ENCODE data around the gene ATP5F1D.

The ATP5F1D gene

DNA sequence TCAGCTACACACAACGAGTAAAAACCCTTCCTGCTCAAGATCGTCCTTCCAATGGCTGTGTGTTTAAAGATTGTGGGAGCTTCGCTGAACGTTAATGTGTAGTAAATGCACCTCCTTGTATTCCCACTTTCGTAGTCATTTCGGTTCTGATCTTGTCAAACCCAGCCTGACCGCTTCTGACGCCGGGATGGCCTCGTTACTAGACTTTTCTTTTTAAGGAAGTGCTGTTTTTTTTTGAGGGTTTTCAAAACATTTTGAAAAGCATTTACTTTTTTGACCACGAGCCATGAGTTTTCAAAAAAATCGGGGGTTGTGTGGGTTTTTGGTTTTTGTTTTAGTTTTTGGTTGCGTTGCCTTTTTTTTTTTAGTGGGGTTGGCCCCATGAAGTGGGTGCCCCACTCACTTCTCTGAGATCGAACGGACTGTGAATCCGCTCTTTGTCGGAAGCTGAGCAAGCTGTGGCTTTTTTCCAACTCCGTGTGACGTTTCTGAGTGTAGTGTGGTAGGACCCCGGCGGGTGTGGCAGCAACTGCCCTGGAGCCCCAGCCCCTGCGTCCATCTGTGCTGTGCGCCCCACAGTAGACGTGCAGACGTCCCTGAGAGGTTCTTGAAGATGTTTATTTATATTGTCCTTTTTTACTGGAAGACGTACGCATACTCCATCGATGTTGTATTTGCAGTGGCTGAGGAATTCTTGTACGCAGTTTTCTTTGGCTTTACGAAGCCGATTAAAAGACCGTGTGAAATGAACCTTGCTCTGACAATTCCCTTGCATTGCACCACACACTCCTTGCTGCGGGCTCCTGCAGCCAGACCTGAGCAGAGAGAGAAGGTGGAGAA, 31.1 kb downstream of the ATP5F1D start:
- TF ChIP-seq CTCF (IDR thresholded peaks at IDR 0.05; ENCODE audit: poor library complexity, severe bottlenecking): no peak
- ATAC-seq (ENCODE audit: low read depth) (no peak), DNase-seq (ENCODE audit: low spot score) (no peak)
- Histone ChIP-seq H3K36me3 (ENCODE audit: low read depth) (peaks cover 52% of the 10 kb centered on the region), H3K4me1 (ENCODE audit: insufficient read depth, poor library complexity, severe bottlenecking) (peaks cover 5% of the 10 kb centered on the region), H3K9me3 (ENCODE audit: severe bottlenecking) (no peaks in the 10 kb centered on the region), H3K4me3 (ENCODE audit: severe bottlenecking) (no peak overlapping the region), H3K27me3 (ENCODE audit: insufficient read depth, poor library complexity, severe bottlenecking) (no peaks in the 10 kb centered on the region), H3K27ac (ENCODE audit: poor library complexity, severe bottlenecking) (peak overlapping the region; percentile 97)

GRCh38 chr19:1273263-1274041, 31.9 kb downstream of the ATP5F1D start:
- no peak for ATAC-seq (ENCODE audit: low read depth)
- peak overlapping the region; percentile 86 for H3K27ac ChIP-seq (ENCODE audit: poor library complexity, severe bottlenecking)
- DNase-seq (ENCODE audit: low spot score): no peak
- peaks cover 52% of the 10 kb centered on the region for H3K36me3 ChIP-seq (ENCODE audit: low read depth)
- H3K27me3 ChIP-seq (ENCODE audit: insufficient read depth, poor library complexity, severe bottlenecking): no peaks in the 10 kb centered on the region
- no peak overlapping the region for H3K4me3 ChIP-seq (ENCODE audit: severe bottlenecking)
- H3K9me3 ChIP-seq (ENCODE audit: severe bottlenecking): no peaks in the 10 kb centered on the region
- peaks cover 4% of the 10 kb centered on the region for H3K4me1 ChIP-seq (ENCODE audit: insufficient read depth, poor library complexity, severe bottlenecking)
- TF ChIP-seq CTCF (IDR thresholded peaks at IDR 0.05; ENCODE audit: poor library complexity, severe bottlenecking): no peak

GRCh38 chr19:1274081-1274851, 32.7 kb downstream of the ATP5F1D start:
- Histone ChIP-seq H3K9me3 (ENCODE audit: severe bottlenecking) (no peaks in the 10 kb centered on the region), H3K4me3 (ENCODE audit: severe bottlenecking) (peak overlapping the region; percentile 58), H3K36me3 (ENCODE audit: low read depth) (peaks cover 56% of the 10 kb centered on the region), H3K4me1 (ENCODE audit: insufficient read depth, poor library complexity, severe bottlenecking) (peaks cover 4% of the 10 kb centered on the region), H3K27me3 (ENCODE audit: insufficient read depth, poor library complexity, severe bottlenecking) (no peaks in the 10 kb centered on the region), H3K27ac (ENCODE audit: poor library complexity, severe bottlenecking) (peak overlapping the region; percentile 86)
- no peak for TF ChIP-seq CTCF (IDR thresholded peaks at IDR 0.05; ENCODE audit: poor library complexity, severe bottlenecking)
- ATAC-seq (ENCODE audit: low read depth) (no peak), DNase-seq (ENCODE audit: low spot score) (no peak)

DNA sequence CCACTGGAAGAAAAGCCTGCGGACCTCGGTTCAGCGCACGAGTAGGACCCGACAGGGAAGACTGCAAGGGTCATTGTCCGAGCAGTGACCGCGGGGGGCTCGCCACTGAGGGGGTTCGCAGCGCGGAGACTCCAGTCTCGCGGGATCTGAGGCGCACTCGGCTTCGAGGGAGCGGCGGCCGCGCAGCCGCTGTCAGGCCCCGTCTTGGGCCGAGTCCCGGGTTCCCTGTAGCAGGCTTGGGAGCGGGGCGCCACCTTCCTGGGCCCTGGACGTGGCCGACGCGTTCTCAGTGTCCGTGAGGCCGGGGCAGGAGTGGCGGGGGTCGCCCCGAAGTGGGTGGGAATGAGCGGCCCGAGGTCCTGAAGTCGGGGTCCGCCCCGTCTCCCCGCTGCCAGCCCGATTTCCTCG, 33.3 kb downstream of the ATP5F1D start:
- 0 out of 3 replicates have a peak, but pooled peaks have one; percentile 2 for ATAC-seq (ENCODE audit: low read depth)
- Histone ChIP-seq H3K36me3 (ENCODE audit: low read depth) (peaks cover 58% of the 10 kb centered on the region), H3K4me3 (ENCODE audit: severe bottlenecking) (peak overlapping the region; percentile 58), H3K4me1 (ENCODE audit: insufficient read depth, poor library complexity, severe bottlenecking) (peaks cover 4% of the 10 kb centered on the region), H3K27me3 (ENCODE audit: insufficient read depth, poor library complexity, severe bottlenecking) (no peaks in the 10 kb centered on the region), H3K27ac (ENCODE audit: poor library complexity, severe bottlenecking) (peak overlapping the region; percentile 86), H3K9me3 (ENCODE audit: severe bottlenecking) (no peaks in the 10 kb centered on the region)
- no peak for TF ChIP-seq CTCF (IDR thresholded peaks at IDR 0.05; ENCODE audit: poor library complexity, severe bottlenecking)
- DNase-seq (ENCODE audit: low spot score): no peak
